ENCODE results near the gene IL20RA.

DNA sequence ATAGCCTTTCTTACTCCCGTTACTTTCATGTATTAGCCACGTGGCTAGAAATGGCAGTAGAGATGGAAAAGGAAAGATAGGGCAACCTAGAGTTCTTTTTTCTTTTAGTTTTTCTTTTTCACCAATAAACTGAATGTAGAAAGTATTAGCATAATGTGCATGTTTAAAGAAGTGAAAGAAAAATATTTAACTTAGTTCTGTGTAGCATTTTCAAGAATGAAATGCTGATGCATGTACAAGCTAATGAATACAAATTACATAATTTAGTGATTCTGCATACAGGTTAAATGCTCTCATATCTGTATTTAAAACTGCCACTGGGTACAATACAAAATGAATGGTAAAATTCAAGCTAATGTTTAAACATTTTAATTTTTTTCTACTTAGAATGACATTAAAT lies 22.6 kb upstream of the IL20RA start:
- TF ChIP-seq CTCF (IDR thresholded peaks at IDR 0.05), result no peak
- TF ChIP-seq POLR2AphosphoS5 (IDR thresholded peaks at IDR 0.05; ENCODE audit: low read depth, low read length), result no peak
- no peak for TF ChIP-seq TAF1 (IDR thresholded peaks at IDR 0.05; ENCODE audit: borderline replicate concordance, low read depth, low read length)
- no peak for TF ChIP-seq EP300 (IDR thresholded peaks at IDR 0.05; ENCODE audit: borderline replicate concordance in 1 of 2, low read depth in 1 of 2, low read length in 1 of 2)
- no peak for TF ChIP-seq GABPA (IDR thresholded peaks at IDR 0.05; ENCODE audit: low read depth)
- no peak for TF ChIP-seq FOXJ3 (CRISPR knock-in tag; IDR thresholded peaks at IDR 0.05)
- TF ChIP-seq, protein P1, sequence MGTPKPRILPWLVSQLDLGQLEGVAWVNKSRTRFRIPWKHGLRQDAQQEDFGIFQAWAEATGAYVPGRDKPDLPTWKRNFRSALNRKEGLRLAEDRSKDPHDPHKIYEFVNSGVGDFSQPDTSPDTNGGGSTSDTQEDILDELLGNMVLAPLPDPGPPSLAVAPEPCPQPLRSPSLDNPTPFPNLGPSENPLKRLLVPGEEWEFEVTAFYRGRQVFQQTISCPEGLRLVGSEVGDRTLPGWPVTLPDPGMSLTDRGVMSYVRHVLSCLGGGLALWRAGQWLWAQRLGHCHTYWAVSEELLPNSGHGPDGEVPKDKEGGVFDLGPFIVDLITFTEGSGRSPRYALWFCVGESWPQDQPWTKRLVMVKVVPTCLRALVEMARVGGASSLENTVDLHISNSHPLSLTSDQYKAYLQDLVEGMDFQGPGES (IDR thresholded peaks at IDR 0.05; ENCODE audit: low read depth, low read length), result no peak
- TF ChIP-seq RFX5 (IDR thresholded peaks at IDR 0.05; ENCODE audit: low read length), result no peak
- TF ChIP-seq JUND (IDR thresholded peaks at IDR 0.05), result no peak

Data from SK-N-SH (cell line).